HepG2 (cell line): ENCODE data around the gene RASGRF1. TPM values are rescaled to one million over a fixed set of nuclear protein-coding genes. Genes with fewer than 3 reads are reported as not detected.

Source experiments
- BORCS8-MEF2B ChIP-seq: sonication (generic); formaldehyde crosslinking; IDR thresholded peaks from 2 replicates; pipeline ENCODE4 v1.8.0; 2022; ENCODE audit warnings: mild to moderate bottlenecking, missing genetic modification reagents
- CBX5 ChIP-seq: sonication (generic); formaldehyde crosslinking; IDR thresholded peaks from 2 replicates; pipeline ENCODE4 v1.4.0; 2020; ENCODE audit warnings: missing genetic modification reagents, borderline replicate concordance
- FOXA3 ChIP-seq: IDR thresholded peaks from 2 replicates; pipeline ENCODE4 v1.6.1; 2016; ENCODE audit warnings: missing genetic modification reagents, missing compliant biosample characterization
- JDP2 ChIP-seq: sonication (generic); formaldehyde crosslinking; IDR thresholded peaks from 2 replicates; pipeline ENCODE4 v1.8.1; 2022; ENCODE audit warnings: missing genetic modification reagents, borderline replicate concordance
- JUND ChIP-seq: sonication (generic); formaldehyde crosslinking; IDR thresholded peaks from 2 replicates; pipeline ENCODE4 v1.8.0; 2022; ENCODE audit warnings: mild to moderate bottlenecking, missing genetic modification reagents
- KDM1A ChIP-seq: IDR thresholded peaks from 2 replicates; pipeline ENCODE4 v1.6.1; 2016; ENCODE audit warnings: missing compliant biosample characterization
- KLF16 ChIP-seq, 2 experiments: sonication (generic) in 1 of 2; formaldehyde crosslinking in 1 of 2; IDR thresholded peaks; 2 replicates each; pipeline versions ENCODE4 v1.6.1 to v1.8.0; 2016 to 2023; ENCODE audit warnings: missing genetic modification reagents in 2 of 2, missing compliant biosample characterization in 1 of 2
- MAF1 ChIP-seq: sonication (generic); formaldehyde crosslinking; IDR thresholded peaks from 2 replicates; pipeline ENCODE4 v1.5.0; 2020; ENCODE audit warnings: missing genetic modification reagents, borderline replicate concordance
- MIXL1 ChIP-seq: IDR thresholded peaks from 2 replicates; pipeline ENCODE4 v1.6.1; 2016
- MXI1 ChIP-seq: IDR thresholded peaks from 3 replicates; pipeline ENCODE4 v1.6.1; 2012; ENCODE audit warnings: low read depth, low read length, inconsistent platforms, borderline replicate concordance
- NCOA2 ChIP-seq: sonication (generic); formaldehyde crosslinking; IDR thresholded peaks from 2 replicates; pipeline ENCODE4 v1.8.0; 2022; ENCODE audit warnings: inconsistent platforms
- NFATC3 ChIP-seq: sonication (generic); formaldehyde crosslinking; IDR thresholded peaks from 2 replicates; pipeline ENCODE4 v1.5.1; 2020; ENCODE audit warnings: mild to moderate bottlenecking, missing genetic modification reagents
- NFE2L1 ChIP-seq: sonication (generic); formaldehyde crosslinking; IDR thresholded peaks from 2 replicates; pipeline ENCODE4 v1.4.0; 2020; ENCODE audit warnings: missing genetic modification reagents, mild to moderate bottlenecking, borderline replicate concordance
- SALL2 ChIP-seq: sonication (generic); formaldehyde crosslinking; IDR thresholded peaks from 2 replicates; pipeline ENCODE4 v1.8.1; 2023; ENCODE audit warnings: mild to moderate bottlenecking, missing genetic modification reagents, inconsistent platforms
- SMYD3 ChIP-seq: sonication (generic); formaldehyde crosslinking; IDR thresholded peaks from 2 replicates; pipeline ENCODE4 v1.8.1; 2023; ENCODE audit warnings: mild to moderate bottlenecking, missing genetic modification reagents
- SOX13 ChIP-seq, 3 experiments: fragments of 450-650 bp in 1 of 3; sonication (generic) in 1 of 3; formaldehyde crosslinking in 1 of 3; IDR thresholded peaks in 2 of 3; conservative IDR thresholded peaks in 1 of 3; 2 replicates each; pipeline versions ENCODE4 v1.5.0 to v1.6.1; 2016 to 2020; ENCODE audit warnings: antibody characterized with exemption in 1 of 3, mild to moderate bottlenecking in 1 of 3, missing compliant biosample characterization in 1 of 3, missing genetic modification reagents in 1 of 3, moderate library complexity in 1 of 3
- SRY ChIP-seq: sonication (generic); formaldehyde crosslinking; IDR thresholded peaks from 2 replicates; pipeline ENCODE4 v1.8.0; 2022; ENCODE audit warnings: mild to moderate bottlenecking, missing genetic modification reagents
- TRIM24 ChIP-seq: sonication (generic); formaldehyde crosslinking; IDR thresholded peaks from 2 replicates; pipeline ENCODE4 v1.8.0; 2022; ENCODE audit warnings: mild to moderate bottlenecking, missing genetic modification reagents
- YEATS4 ChIP-seq: sonication (generic); formaldehyde crosslinking; IDR thresholded peaks from 2 replicates; pipeline ENCODE4 v1.4.0; 2020; ENCODE audit warnings: missing genetic modification reagents, borderline replicate concordance
- ZBTB8A ChIP-seq: sonication (generic); formaldehyde crosslinking; IDR thresholded peaks from 2 replicates; pipeline ENCODE4 v1.4.0; 2020; ENCODE audit warnings: mild to moderate bottlenecking, low read depth, missing genetic modification reagents, borderline replicate concordance
- ZFP36L1 ChIP-seq: sonication (generic); formaldehyde crosslinking; IDR thresholded peaks from 2 replicates; pipeline ENCODE4 v1.8.0; 2022; ENCODE audit warnings: mild to moderate bottlenecking, missing genetic modification reagents, moderate library complexity
- ZNF263 ChIP-seq: sonication (generic); formaldehyde crosslinking; IDR thresholded peaks from 2 replicates; pipeline ENCODE4 v1.4.0; 2020; ENCODE audit warnings: missing genetic modification reagents
- ZNF335 ChIP-seq: sonication (generic); formaldehyde crosslinking; IDR thresholded peaks from 2 replicates; pipeline ENCODE4 v1.4.0; 2020; ENCODE audit warnings: missing genetic modification reagents
- ZNF878 ChIP-seq: sonication (generic); formaldehyde crosslinking; IDR thresholded peaks from 2 replicates; pipeline ENCODE4 v1.8.1; 2023; ENCODE audit warnings: mild to moderate bottlenecking, missing genetic modification reagents, moderate library complexity
- polyA plus RNA-seq, 8 experiments: library from polyadenylated mRNA; depleted of rRNA in 3 of 8; stranded (reverse) in 7 of 8; unstranded in 1 of 8; fragments of >200 nt; fragmentation: Illumina TruSeq in 4 of 8; extraction: Trizol in 4 of 8; gene quantifications; 2 replicates each; pipeline versions ENCODE4 v1.2.1 to v1.2.3, GENCODE V29; 2011 to 2016; ENCODE audit warnings: low read depth in 4 of 8, missing spikeins in 1 of 8, mixed read lengths in 1 of 8; ENCODE audit not compliant: insufficient read depth in 1 of 8
- total RNA-seq, 5 experiments: library from RNA; depleted of rRNA; stranded (reverse); fragments of >200 nt; fragmentation: Illumina TruSeq; extraction: Trizol; gene quantifications; 2 replicates each; pipeline ENCODE4 v1.2.3, GENCODE V29; 2016; ENCODE audit warnings: low read depth in 1 of 5
- TF ChIP-seq, protein P1 (sequence below): sonication (generic); formaldehyde crosslinking; IDR thresholded peaks from 2 replicates; pipeline ENCODE4 v1.9.0; 2022; ENCODE audit warnings: missing genetic modification reagents, mild to moderate bottlenecking, borderline replicate concordance
- TF ChIP-seq, protein P2 (sequence below): IDR thresholded peaks from 2 replicates; pipeline ENCODE4 v1.6.1; 2016
- TF ChIP-seq, protein P3 (sequence below): sonication (generic); formaldehyde crosslinking; IDR thresholded peaks from 2 replicates; pipeline ENCODE4 v1.4.0; 2020; ENCODE audit warnings: mild to moderate bottlenecking, missing genetic modification reagents

Gene RASGRF1
- total and polyA plus RNA-seq, 2 of the 13 experiments (the other 11 are each of a cell fraction or from before 2014, with no cell fraction given): 0.55 to 3.0 TPM

DNA sequence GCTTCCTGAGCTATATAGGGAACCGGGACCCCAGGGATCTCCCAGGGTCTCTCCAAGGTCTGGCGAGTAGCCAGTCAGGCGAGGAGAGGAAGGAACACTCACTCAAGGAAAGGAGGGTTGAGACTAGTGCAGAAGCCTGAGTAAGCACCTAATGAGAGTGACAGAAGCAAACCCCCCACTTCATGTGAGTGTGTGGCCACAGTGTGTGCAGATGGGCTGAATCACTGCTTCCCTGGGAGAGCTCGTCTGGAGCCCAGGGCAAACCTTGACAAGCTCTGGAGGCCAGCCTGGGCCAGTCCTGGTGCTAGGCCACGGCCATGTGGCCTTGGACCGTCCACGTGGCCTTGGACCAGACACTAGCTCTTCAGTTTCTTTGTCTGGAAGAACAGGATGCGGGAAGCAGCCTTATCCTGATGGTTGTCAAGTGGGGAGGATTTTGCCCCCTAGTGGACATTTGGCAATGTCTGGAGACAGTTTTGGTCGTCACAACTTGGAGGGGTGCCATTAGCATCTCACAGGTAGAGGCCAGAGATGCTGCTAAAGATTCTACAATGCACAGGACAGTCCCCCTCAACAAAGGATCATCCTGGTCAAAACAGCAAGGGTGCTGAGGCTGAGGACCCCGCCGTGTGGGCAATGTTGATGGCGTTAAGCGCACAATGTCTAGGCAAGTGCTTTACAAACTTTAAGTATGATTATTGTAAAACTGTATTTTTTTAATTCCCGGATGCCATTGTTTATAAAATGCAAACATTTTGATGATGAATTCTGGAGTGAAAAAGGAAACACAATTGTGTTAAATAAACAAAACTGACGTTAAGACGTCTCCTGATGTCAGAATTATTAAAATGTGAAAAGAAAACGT lies 110.9 kb downstream of the RASGRF1 start (continued):
- TF ChIP-seq ZBTB8A (CRISPR knock-in tag) (no peak), JDP2 (no peak), MXI1 (peak; percentile 84; the same call in 2 of the 3 replicates), KLF16 (CRISPR knock-in tag; IDR thresholded peaks at IDR 0.05) (peak in 1 of 2 experiments; percentile 89; a peak in 2 of 4 replicates), SOX13 (IDR thresholded peaks at IDR 0.05) (no peak), SOX13 (CRISPR knock-in tag; conservative IDR thresholded peaks at IDR 0.05 in 1 of 2, IDR thresholded peaks at IDR 0.05 in 1 of 2) (peak in 1 of 2 experiments; percentile 82; a peak in 2 of 4 replicates), MAF1 (CRISPR knock-in tag) (no peak), TRIM24 (CRISPR knock-in tag) (no peak), NFE2L1 (CRISPR knock-in tag) (no peak), NCOA2 (CRISPR knock-in tag) (peak; percentile 80), NFATC3 (CRISPR knock-in tag) (no peak), SMYD3 (0 out of 2 replicates have a peak, but pooled peaks have one; percentile 32), YEATS4 (CRISPR knock-in tag) (peak; percentile 63; the same call in 1 of the 2 replicates), ZNF878 (CRISPR knock-in tag) (peak; percentile 92), ZFP36L1 (no peak), ZNF335 (CRISPR knock-in tag) (peak; percentile 86), CBX5 (CRISPR knock-in tag) (peak; percentile 83), SALL2 (0 out of 2 replicates have a peak, but pooled peaks have one; percentile 37), BORCS8-MEF2B (CRISPR knock-in tag) (peak; percentile 91; the same call in 1 of the 2 replicates), SRY (peak; percentile 86; the same call in 1 of the 2 replicates), KDM1A (CRISPR knock-in tag) (peak; percentile 72; the same call in 1 of the 2 replicates), FOXA3 (peak; percentile 65), MIXL1 (CRISPR knock-in tag) (peak; percentile 69; the same call in 1 of the 2 replicates), JUND (CRISPR knock-in tag) (no peak), ZNF263 (CRISPR knock-in tag) (peak; percentile 62; the same call in 1 of the 2 replicates)
- TF ChIP-seq, protein P1, sequence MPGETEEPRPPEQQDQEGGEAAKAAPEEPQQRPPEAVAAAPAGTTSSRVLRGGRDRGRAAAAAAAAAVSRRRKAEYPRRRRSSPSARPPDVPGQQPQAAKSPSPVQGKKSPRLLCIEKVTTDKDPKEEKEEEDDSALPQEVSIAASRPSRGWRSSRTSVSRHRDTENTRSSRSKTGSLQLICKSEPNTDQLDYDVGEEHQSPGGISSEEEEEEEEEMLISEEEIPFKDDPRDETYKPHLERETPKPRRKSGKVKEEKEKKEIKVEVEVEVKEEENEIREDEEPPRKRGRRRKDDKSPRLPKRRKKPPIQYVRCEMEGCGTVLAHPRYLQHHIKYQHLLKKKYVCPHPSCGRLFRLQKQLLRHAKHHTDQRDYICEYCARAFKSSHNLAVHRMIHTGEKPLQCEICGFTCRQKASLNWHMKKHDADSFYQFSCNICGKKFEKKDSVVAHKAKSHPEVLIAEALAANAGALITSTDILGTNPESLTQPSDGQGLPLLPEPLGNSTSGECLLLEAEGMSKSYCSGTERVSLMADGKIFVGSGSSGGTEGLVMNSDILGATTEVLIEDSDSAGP (CRISPR knock-in tag): peak; percentile 82
- TF ChIP-seq, protein P2, sequence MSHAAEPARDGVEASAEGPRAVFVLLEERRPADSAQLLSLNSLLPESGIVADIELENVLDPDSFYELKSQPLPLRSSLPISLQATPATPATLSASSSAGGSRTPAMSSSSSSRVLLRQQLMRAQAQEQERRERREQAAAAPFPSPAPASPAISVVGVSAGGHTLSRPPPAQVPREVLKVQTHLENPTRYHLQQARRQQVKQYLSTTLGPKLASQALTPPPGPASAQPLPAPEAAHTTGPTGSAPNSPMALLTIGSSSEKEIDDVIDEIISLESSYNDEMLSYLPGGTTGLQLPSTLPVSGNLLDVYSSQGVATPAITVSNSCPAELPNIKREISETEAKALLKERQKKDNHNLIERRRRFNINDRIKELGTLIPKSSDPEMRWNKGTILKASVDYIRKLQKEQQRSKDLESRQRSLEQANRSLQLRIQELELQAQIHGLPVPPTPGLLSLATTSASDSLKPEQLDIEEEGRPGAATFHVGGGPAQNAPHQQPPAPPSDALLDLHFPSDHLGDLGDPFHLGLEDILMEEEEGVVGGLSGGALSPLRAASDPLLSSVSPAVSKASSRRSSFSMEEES (CRISPR knock-in tag): peak; percentile 78
- TF ChIP-seq, protein P3, sequence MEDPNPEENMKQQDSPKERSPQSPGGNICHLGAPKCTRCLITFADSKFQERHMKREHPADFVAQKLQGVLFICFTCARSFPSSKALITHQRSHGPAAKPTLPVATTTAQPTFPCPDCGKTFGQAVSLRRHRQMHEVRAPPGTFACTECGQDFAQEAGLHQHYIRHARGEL (CRISPR knock-in tag): no peak
